ENCODE results near the gene HDAC4.

DNA sequence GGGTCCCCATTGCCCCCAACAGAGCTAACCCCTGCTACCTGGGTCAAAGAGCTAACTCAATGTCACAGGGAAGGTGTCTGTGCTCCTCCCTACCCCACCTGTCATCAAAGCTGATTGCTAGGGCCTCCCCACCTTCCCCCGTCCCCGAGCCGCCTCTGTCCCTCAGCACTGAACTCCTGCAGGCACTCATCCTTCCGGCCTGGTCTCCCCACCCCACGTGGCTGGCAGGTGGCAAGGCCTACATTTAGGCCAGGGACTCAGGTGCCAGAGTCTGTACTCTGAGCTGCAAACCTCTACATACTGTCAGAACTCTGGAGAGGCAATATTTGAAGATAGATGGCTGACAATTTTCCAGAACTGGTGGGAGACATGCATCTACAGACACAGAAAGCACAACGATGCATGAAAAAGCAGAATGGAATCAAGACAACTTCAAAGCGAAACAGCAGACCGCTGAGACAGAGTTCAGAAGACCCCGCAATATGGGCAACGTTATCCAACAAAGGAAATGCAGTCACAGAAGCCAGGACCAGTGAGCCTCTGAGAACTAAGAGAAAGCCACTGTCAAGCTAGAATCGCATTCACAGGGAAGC lies 195.8 kb downstream of the HDAC4 start:
- TF ChIP-seq MZF1 (tag by site-specific recombination; IDR thresholded peaks at IDR 0.05; ENCODE audit: borderline replicate concordance) (no peak), GLI4 (tag by site-specific recombination; IDR thresholded peaks at IDR 0.05) (no peak), ZNF548 (tag by site-specific recombination; IDR thresholded peaks at IDR 0.05) (no peak), ZNF138 (tag by site-specific recombination; IDR thresholded peaks at IDR 0.05; ENCODE audit: borderline replicate concordance) (no peak)
- TF ChIP-seq, protein P1, sequence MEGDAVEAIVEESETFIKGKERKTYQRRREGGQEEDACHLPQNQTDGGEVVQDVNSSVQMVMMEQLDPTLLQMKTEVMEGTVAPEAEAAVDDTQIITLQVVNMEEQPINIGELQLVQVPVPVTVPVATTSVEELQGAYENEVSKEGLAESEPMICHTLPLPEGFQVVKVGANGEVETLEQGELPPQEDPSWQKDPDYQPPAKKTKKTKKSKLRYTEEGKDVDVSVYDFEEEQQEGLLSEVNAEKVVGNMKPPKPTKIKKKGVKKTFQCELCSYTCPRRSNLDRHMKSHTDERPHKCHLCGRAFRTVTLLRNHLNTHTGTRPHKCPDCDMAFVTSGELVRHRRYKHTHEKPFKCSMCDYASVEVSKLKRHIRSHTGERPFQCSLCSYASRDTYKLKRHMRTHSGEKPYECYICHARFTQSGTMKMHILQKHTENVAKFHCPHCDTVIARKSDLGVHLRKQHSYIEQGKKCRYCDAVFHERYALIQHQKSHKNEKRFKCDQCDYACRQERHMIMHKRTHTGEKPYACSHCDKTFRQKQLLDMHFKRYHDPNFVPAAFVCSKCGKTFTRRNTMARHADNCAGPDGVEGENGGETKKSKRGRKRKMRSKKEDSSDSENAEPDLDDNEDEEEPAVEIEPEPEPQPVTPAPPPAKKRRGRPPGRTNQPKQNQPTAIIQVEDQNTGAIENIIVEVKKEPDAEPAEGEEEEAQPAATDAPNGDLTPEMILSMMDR (tag by site-specific recombination; IDR thresholded peaks at IDR 0.05), result no peak
- TF ChIP-seq, protein P2, sequence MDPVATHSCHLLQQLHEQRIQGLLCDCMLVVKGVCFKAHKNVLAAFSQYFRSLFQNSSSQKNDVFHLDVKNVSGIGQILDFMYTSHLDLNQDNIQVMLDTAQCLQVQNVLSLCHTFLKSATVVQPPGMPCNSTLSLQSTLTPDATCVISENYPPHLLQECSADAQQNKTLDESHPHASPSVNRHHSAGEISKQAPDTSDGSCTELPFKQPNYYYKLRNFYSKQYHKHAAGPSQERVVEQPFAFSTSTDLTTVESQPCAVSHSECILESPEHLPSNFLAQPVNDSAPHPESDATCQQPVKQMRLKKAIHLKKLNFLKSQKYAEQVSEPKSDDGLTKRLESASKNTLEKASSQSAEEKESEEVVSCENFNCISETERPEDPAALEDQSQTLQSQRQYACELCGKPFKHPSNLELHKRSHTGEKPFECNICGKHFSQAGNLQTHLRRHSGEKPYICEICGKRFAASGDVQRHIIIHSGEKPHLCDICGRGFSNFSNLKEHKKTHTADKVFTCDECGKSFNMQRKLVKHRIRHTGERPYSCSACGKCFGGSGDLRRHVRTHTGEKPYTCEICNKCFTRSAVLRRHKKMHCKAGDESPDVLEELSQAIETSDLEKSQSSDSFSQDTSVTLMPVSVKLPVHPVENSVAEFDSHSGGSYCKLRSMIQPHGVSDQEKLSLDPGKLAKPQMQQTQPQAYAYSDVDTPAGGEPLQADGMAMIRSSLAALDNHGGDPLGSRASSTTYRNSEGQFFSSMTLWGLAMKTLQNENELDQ (tag by site-specific recombination; IDR thresholded peaks at IDR 0.05; ENCODE audit: low read depth), result no peak
